K562 (cell line): Measurements from ENCODE around the gene LPAR2. TPM values are rescaled to one million over a fixed set of nuclear protein-coding genes. Genes with fewer than 3 reads are reported as not detected.
A peak's percentile ranks its signal among the peaks of the same experiment; 100 is the strongest.

Experiments used
- ATF7 ChIP-seq: fragments of 450-650 bp; IDR thresholded peaks from 2 replicates; pipeline ENCODE4 v1.7.1; 2014; ENCODE audit warnings: mild to moderate bottlenecking, moderate library complexity
- CSDE1 ChIP-seq, 2 experiments: fragments of 450-650 bp; IDR thresholded peaks; 2 replicates each; pipeline ENCODE4 v1.6.1; 2016; ENCODE audit warnings: mild to moderate bottlenecking in 1 of 2
- DMBX1 ChIP-seq: fragments of 250-450 bp; sonication (Bioruptor Pico); IDR thresholded peaks from 2 replicates; pipeline ENCODE4 v1.8.0; 2022; ENCODE audit warnings: inconsistent platforms, mild to moderate bottlenecking, moderate library complexity, borderline replicate concordance
- L3MBTL2 ChIP-seq: fragments of 450-650 bp; IDR thresholded peaks from 2 replicates; pipeline ENCODE4 v1.6.1; 2016; ENCODE audit warnings: mild to moderate bottlenecking, moderate library complexity
- MYC ChIP-seq, 2 experiments: fragments of 250-450 bp in 1 of 2; sonication (Bioruptor Pico) in 1 of 2; IDR thresholded peaks; 2 replicates each; pipeline versions ENCODE4 v1.5.1 to v1.6.1; 2012 to 2021; ENCODE audit warnings: low read depth in 2 of 2, borderline replicate concordance in 1 of 2, improper control_type of control experiment in 1 of 2, low read length in 1 of 2, mild to moderate bottlenecking in 1 of 2, moderate library complexity in 1 of 2
- NONO ChIP-seq, 2 experiments: fragments of 200-400 bp in 1 of 2; fragments of 450-650 bp in 1 of 2; formaldehyde crosslinking in 1 of 2; IDR thresholded peaks; 2 replicates each; pipeline ENCODE4 v1.6.1; 2017; ENCODE audit warnings: low read depth in 2 of 2, mild to moderate bottlenecking in 2 of 2, moderate library complexity in 2 of 2, low read length in 1 of 2
- PHF20 ChIP-seq: fragments of 450-650 bp; IDR thresholded peaks from 2 replicates; pipeline ENCODE4 v1.6.1; 2018; ENCODE audit not compliant: partially characterized antibody
- POLR2H ChIP-seq: IDR thresholded peaks from 2 replicates; pipeline ENCODE4 v1.6.1; 2016; ENCODE audit warnings: missing genetic modification characterization, low read depth, mild to moderate bottlenecking, control low read depth, missing compliant biosample characterization, moderate library complexity
- RAD21 ChIP-seq, 2 experiments: fragments of 250-450 bp in 1 of 2; fragments of 450-650 bp in 1 of 2; sonication (Bioruptor Pico) in 1 of 2; formaldehyde crosslinking in 1 of 2; IDR thresholded peaks in 1 of 2; conservative IDR thresholded peaks in 1 of 2; 2 replicates each; pipeline versions ENCODE4 v1.4.0 to v1.8.0; 2020 to 2022; ENCODE audit warnings: mild to moderate bottlenecking in 2 of 2, moderate library complexity in 1 of 2
- RNF2 ChIP-seq: sonication (generic); IDR thresholded peaks from 2 replicates; pipeline ENCODE4 v1.6.1; 2016
- SAP30 ChIP-seq: fragments of 200-600 bp; sonication (generic); IDR thresholded peaks from 2 replicates; pipeline ENCODE4 v1.6.1; 2012; ENCODE audit warnings: borderline replicate concordance, low read depth, mild to moderate bottlenecking, moderate library complexity, low read length, control low read depth, inconsistent platforms; ENCODE audit not compliant: insufficient read depth, poor library complexity, severe bottlenecking
- SUPT5H ChIP-seq: fragments of 450-650 bp; IDR thresholded peaks from 2 replicates; pipeline ENCODE4 v1.6.1; 2016
- TCF7L2 ChIP-seq: fragments of 150-350 bp; IDR thresholded peaks from 2 replicates; pipeline ENCODE4 v1.6.1; 2016; ENCODE audit warnings: low read depth, mild to moderate bottlenecking, low read length, moderate library complexity
- ZBED1 ChIP-seq: IDR thresholded peaks from 2 replicates; pipeline ENCODE4 v1.6.1; 2014
- ZBTB26 ChIP-seq: fragments of 450-650 bp; formaldehyde crosslinking; IDR thresholded peaks from 2 replicates; pipeline ENCODE4 v1.4.0; 2022; ENCODE audit warnings: missing genetic modification characterization
- ZNF316 ChIP-seq: fragments of 450-650 bp; IDR thresholded peaks from 2 replicates; pipeline ENCODE4 v1.6.1; 2016
- polyA plus RNA-seq, 8 experiments: library from polyadenylated mRNA; depleted of rRNA in 4 of 8; stranded (reverse) in 5 of 8; unstranded in 3 of 8; fragments of >200 nt; fragmentation: Nextera tagmentation in 2 of 8; fragmentation: Illumina TruSeq in 1 of 8; extraction: Ambion mirVana in 2 of 8; extraction: Trizol in 1 of 8; gene quantifications; 2 replicates each; pipeline versions ENCODE4 v1.2.1 to v1.2.3, GENCODE V29; 2011 to 2014; ENCODE audit warnings: inconsistent platforms in 1 of 8, missing spikeins in 1 of 8
- total RNA-seq, 7 experiments: library from RNA; depleted of rRNA in 6 of 7; stranded (reverse); fragments of >200 nt in 6 of 7; fragmentation: Illumina TruSeq in 2 of 7; extraction: Trizol in 2 of 7; gene quantifications; 2 replicates each; pipeline versions ENCODE4 v1.2.1 to v1.2.3, GENCODE V29; 2011 to 2021; ENCODE audit warnings: low replicate concordance in 1 of 7

Gene LPAR2
- total and polyA plus RNA-seq, 9 of the 15 experiments (the other 6 are each of a cell fraction or from before 2014, with no cell fraction given): 0.63 to 13.8 (median 4.4) TPM

DNA sequence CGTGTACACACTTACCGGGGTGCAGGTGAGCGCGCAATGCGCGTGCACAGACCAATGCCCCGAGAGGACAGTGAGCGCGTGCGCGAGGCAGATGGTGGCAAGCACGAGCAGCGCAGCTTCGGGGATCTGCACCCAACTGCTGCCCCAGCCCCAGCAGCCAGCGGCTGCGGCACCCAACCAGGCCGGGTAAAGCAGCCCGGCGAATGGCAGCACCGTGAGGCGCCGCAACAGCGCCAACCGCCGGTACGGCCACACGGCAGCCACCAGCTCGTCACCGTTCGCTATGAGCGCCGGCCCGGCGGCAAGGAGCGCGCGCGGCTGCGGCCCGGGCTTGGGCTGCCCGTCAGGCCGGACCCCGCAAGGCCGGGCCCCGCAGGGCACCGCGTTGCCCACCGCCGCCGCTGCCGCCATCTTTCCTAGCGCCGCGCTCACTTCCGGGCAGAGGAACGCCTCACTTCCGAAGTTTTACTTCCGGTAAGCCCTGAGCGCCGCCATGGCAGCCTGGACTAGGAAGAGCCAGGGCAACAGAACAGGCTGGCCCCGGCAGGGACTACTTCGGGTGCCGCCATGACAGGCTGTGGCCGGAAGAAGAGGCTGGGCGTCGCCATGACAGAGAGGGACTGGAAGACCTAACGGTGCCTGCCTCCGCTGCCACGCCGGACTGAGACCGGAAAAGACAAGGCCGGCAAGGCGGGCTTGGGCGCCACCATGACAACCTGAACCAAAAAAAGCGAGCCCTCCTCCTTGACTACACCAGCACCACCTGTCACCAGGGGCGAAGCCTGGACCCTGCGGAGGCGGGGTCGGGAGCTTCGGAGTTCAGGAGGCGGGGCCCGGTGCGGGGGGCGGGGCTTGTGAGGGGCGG is 35.5 kb upstream of the LPAR2 start, which contains the start of gene ATP13A1 (continued):
- TF ChIP-seq MYC (IDR thresholded peaks at IDR 0.05; ENCODE audit: low read depth, low read length) (peak; percentile 56), MYC (CRISPR knock-in tag; IDR thresholded peaks at IDR 0.05; ENCODE audit: borderline replicate concordance, low read depth) (no peak; the same call in 1 of the 2 replicates), RNF2 (no peak), ZBED1 (no peak), POLR2H (tag) (peak; percentile 82), ZBTB26 (CRISPR knock-in tag) (0 out of 2 replicates have a peak, but pooled peaks have one; percentile 43), ZNF316 (no peak), TCF7L2 (peak; percentile 96), RAD21 (CRISPR knock-in tag; conservative IDR thresholded peaks at IDR 0.05 in 1 of 2, IDR thresholded peaks at IDR 0.05 in 1 of 2) (no peak), NONO (IDR thresholded peaks at IDR 0.05; ENCODE audit: low read depth in 2 of 2, low read length in 1 of 2) (peak in 1 of 2 experiments; percentile 81), DMBX1 (CRISPR knock-in tag) (peak; percentile 34; the same call in 1 of the 2 replicates), ATF7 (peak; percentile 60), SUPT5H (peak; percentile 74), L3MBTL2 (peak; percentile 63), CSDE1 (IDR thresholded peaks at IDR 0.05) (peak in 1 of 2 experiments; percentile 93; a peak in 2 of 4 replicates), PHF20 (peak; percentile 88), SAP30 (peak; percentile 88)
